Astrocyte (in vitro differentiated cells and primary cell): ENCODE measurements around the gene PKD1. TPM values are rescaled to one million over a fixed set of nuclear protein-coding genes. Genes with fewer than 3 reads are reported as not detected.

Source experiments
- DNase-seq: peaks from one replicate; pipeline ENCODE4 v3.0.0-alpha.2; 2010; ENCODE audit warnings: low read depth
- FAIRE-seq: peaks from 2 replicates; lab custom pipeline; 2011; peaks lifted over from hg19 to GRCh38; lab: Jason Lieb, UNC
- H2AFZ ChIP-seq: 2 replicates; pipeline ENCODE4 v1.6.0; 2012; ENCODE audit warnings: low read depth, low read length, inconsistent platforms
- H3K27ac ChIP-seq: 2 replicates; pipeline ENCODE4 v1.5.1; 2011; ENCODE audit warnings: low read depth, low read length, inconsistent platforms
- H3K27me3 ChIP-seq: 2 replicates; pipeline ENCODE4 v1.6.0; 2011; ENCODE audit warnings: low read length, inconsistent platforms; ENCODE audit not compliant: insufficient read depth
- H3K36me3 ChIP-seq: 2 replicates; pipeline ENCODE4 v1.5.1; 2011; ENCODE audit warnings: low read length, inconsistent platforms; ENCODE audit not compliant: insufficient read depth
- H3K4me1 ChIP-seq: 2 replicates; pipeline ENCODE4 v1.5.1; 2011; ENCODE audit warnings: low read length, inconsistent platforms; ENCODE audit not compliant: insufficient read depth
- H3K4me2 ChIP-seq: 2 replicates; pipeline ENCODE4 v1.6.0; 2012; ENCODE audit warnings: low read length, inconsistent platforms
- H3K4me3 ChIP-seq: 2 replicates; pipeline ENCODE4 v1.5.1; 2011; ENCODE audit warnings: low read depth, mild to moderate bottlenecking, low read length, inconsistent platforms; ENCODE audit not compliant: insufficient read depth
- H3K79me2 ChIP-seq: 2 replicates; pipeline ENCODE4 v1.6.0; 2012; ENCODE audit warnings: mild to moderate bottlenecking, low read length, inconsistent platforms; ENCODE audit not compliant: insufficient read depth
- H3K9ac ChIP-seq: 2 replicates; pipeline ENCODE4 v1.6.0; 2012; ENCODE audit warnings: mild to moderate bottlenecking, low read length, inconsistent platforms
- H3K9me3 ChIP-seq: 2 replicates; pipeline ENCODE4 v1.5.1; 2012; ENCODE audit warnings: low read depth, mild to moderate bottlenecking, low read length, inconsistent platforms; ENCODE audit not compliant: insufficient read depth
- H4K20me1 ChIP-seq: 2 replicates; pipeline ENCODE4 v1.6.0; 2012; ENCODE audit warnings: low read length, inconsistent platforms; ENCODE audit not compliant: insufficient read depth
- H3K27ac Mint-ChIP-seq: one replicate; pipeline ENCODE4 v1.8.0; 2021; ENCODE audit warnings: mild to moderate bottlenecking, mixed read lengths; ENCODE audit not compliant: unreplicated experiment
- H3K27me3 Mint-ChIP-seq: one replicate; pipeline ENCODE4 v1.8.0; 2021; ENCODE audit warnings: low read depth, mixed read lengths; ENCODE audit not compliant: unreplicated experiment
- H3K36me3 Mint-ChIP-seq: one replicate; pipeline ENCODE4 v1.8.0; 2021; ENCODE audit warnings: low read depth, mixed read lengths; ENCODE audit not compliant: unreplicated experiment
- H3K4me1 Mint-ChIP-seq: one replicate; pipeline ENCODE4 v1.8.0; 2021; ENCODE audit warnings: low read depth, mixed read lengths; ENCODE audit not compliant: unreplicated experiment
- H3K4me3 Mint-ChIP-seq: one replicate; pipeline ENCODE4 v1.8.0; 2021; ENCODE audit warnings: mild to moderate bottlenecking, moderate library complexity, mixed read lengths; ENCODE audit not compliant: unreplicated experiment
- H3K9me3 Mint-ChIP-seq: one replicate; pipeline ENCODE4 v1.8.0; 2021; ENCODE audit warnings: mild to moderate bottlenecking, mixed read lengths; ENCODE audit not compliant: unreplicated experiment
- CTCF ChIP-seq: IDR thresholded peaks from 2 replicates; pipeline ENCODE4 v1.5.1; 2011; ENCODE audit warnings: low read depth, mild to moderate bottlenecking, inconsistent platforms, low read length, moderate library complexity; ENCODE audit not compliant: insufficient read depth
- EZH2 ChIP-seq: IDR thresholded peaks from 2 replicates; pipeline ENCODE4 v1.6.1; 2012; ENCODE audit warnings: mild to moderate bottlenecking, low read length, inconsistent platforms; ENCODE audit not compliant: insufficient read depth
- total RNA-seq: library from RNA; stranded (reverse); gene quantifications from 2 replicates; pipeline ENCODE4 v1.2.1, GENCODE V29; 2021

Gene PKD1
- total RNA-seq, 1 donor from 2014 or later, result 112 TPM

- FAIRE-seq, result no peak
- no peaks in the 10 kb centered on the region for H3K9me3 Mint-ChIP-seq
- Histone ChIP-seq H3K27ac (no peak overlapping the region), H3K9me3 (no peaks in the 10 kb centered on the region), H3K9ac (no peak overlapping the region), H3K4me1 (no peaks in the 10 kb centered on the region), H3K4me3 (no peak overlapping the region), H3K36me3 (no peaks in the 10 kb centered on the region), H3K4me2 (no peak overlapping the region), H4K20me1 (peaks cover 12% of the 10 kb centered on the region), H2AFZ (no peak overlapping the region), H3K79me2 (no peaks in the 10 kb centered on the region), H3K27me3 (no peaks in the 10 kb centered on the region)
- H3K27me3 Mint-ChIP-seq, result no peaks in the 10 kb centered on the region
- TF ChIP-seq EZH2 (no peak), CTCF (no peak)
- peaks cover 5% of the 10 kb centered on the region for H3K36me3 Mint-ChIP-seq
- H3K27ac Mint-ChIP-seq, result no peak overlapping the region
- no peak for DNase-seq
- H3K4me3 Mint-ChIP-seq, result no peak overlapping the region
- no peaks in the 10 kb centered on the region for H3K4me1 Mint-ChIP-seq
Measured at GRCh38 chr16:2178321-2179106, 42.8 kb upstream of the PKD1 start.

GRCh38 chr16:2177561-2177960, 41.9 kb upstream of the PKD1 start:
- DNase-seq (no peak), FAIRE-seq (no peak)
- no peak overlapping the region for H3K27ac Mint-ChIP-seq
- no peaks in the 10 kb centered on the region for H3K9me3 ChIP-seq
- no peak overlapping the region for H3K9ac ChIP-seq
- no peaks in the 10 kb centered on the region for H3K27me3 ChIP-seq
- H3K27me3 Mint-ChIP-seq, result no peaks in the 10 kb centered on the region
- no peak overlapping the region for H3K4me2 ChIP-seq
- no peak overlapping the region for H3K27ac ChIP-seq
- no peaks in the 10 kb centered on the region for H3K4me1 Mint-ChIP-seq
- TF ChIP-seq EZH2 (no peak), CTCF (no peak)
- no peaks in the 10 kb centered on the region for H3K4me1 ChIP-seq
- H3K36me3 Mint-ChIP-seq, result peaks cover 5% of the 10 kb centered on the region
- no peak overlapping the region for H3K4me3 ChIP-seq
- no peaks in the 10 kb centered on the region for H3K36me3 ChIP-seq
- peaks cover 12% of the 10 kb centered on the region for H4K20me1 ChIP-seq
- H3K79me2 ChIP-seq, result no peaks in the 10 kb centered on the region
- no peak overlapping the region for H3K4me3 Mint-ChIP-seq
- no peaks in the 10 kb centered on the region for H3K9me3 Mint-ChIP-seq
- H2AFZ ChIP-seq, result no peak overlapping the region

GRCh38 chr16:2177101-2177500, 41.4 kb upstream of the PKD1 start:
- Histone ChIP-seq H3K27ac (no peak overlapping the region), H3K4me2 (no peak overlapping the region), H3K4me1 (no peaks in the 10 kb centered on the region), H3K9me3 (no peaks in the 10 kb centered on the region), H3K9ac (no peak overlapping the region), H2AFZ (no peak overlapping the region), H3K36me3 (no peaks in the 10 kb centered on the region), H3K79me2 (no peaks in the 10 kb centered on the region), H3K27me3 (no peaks in the 10 kb centered on the region), H4K20me1 (peaks cover 12% of the 10 kb centered on the region), H3K4me3 (no peak overlapping the region)
- H3K4me1 Mint-ChIP-seq, result no peaks in the 10 kb centered on the region
- H3K27ac Mint-ChIP-seq, result no peak overlapping the region
- H3K36me3 Mint-ChIP-seq, result peaks cover 3% of the 10 kb centered on the region
- no peak for TF ChIP-seq EZH2
- no peak for TF ChIP-seq CTCF
- H3K4me3 Mint-ChIP-seq, result no peak overlapping the region
- no peaks in the 10 kb centered on the region for H3K27me3 Mint-ChIP-seq
- FAIRE-seq, result no peak
- no peaks in the 10 kb centered on the region for H3K9me3 Mint-ChIP-seq
- no peak for DNase-seq
